PC-9 (cell line): ENCODE results near the gene CXCL8.

Experiments used
- CTCF ChIP-seq: fragments of 200-600 bp; sonication (generic); conservative IDR thresholded peaks from 2 replicates; pipeline ENCODE4 v1.6.1; 2017; ENCODE audit warnings: mixed run types, antibody characterized with exemption, mild to moderate bottlenecking, moderate library complexity
- EZH2 ChIP-seq: fragments of 200-600 bp; sonication (generic); IDR thresholded peaks from 2 replicates; pipeline ENCODE4 v1.8.0; 2017; ENCODE audit warnings: antibody characterized with exemption, low read depth

- TF ChIP-seq EZH2 (no peak), CTCF (no peak)
These were observed 37.2 kb downstream of the CXCL8 start for GRCh38 chr4:73777612-73778011.
